ENCODE measurements around the gene MBD5.

GRCh38 chr2:148451046-148451445 lies 430.2 kb downstream of the MBD5 start:
- TF ChIP-seq RCOR1 (IDR thresholded peaks at IDR 0.05; ENCODE audit: insufficient replicate concordance, low read length) (no peak), CTCF (conservative IDR thresholded peaks at IDR 0.05; ENCODE audit: low read depth, low read length) (no peak), MAZ (IDR thresholded peaks at IDR 0.05; ENCODE audit: borderline replicate concordance, low read depth, low read length) (no peak), RFX5 (IDR thresholded peaks at IDR 0.05; ENCODE audit: low read depth, low read length) (no peak)
- TF ChIP-seq, protein P1, sequence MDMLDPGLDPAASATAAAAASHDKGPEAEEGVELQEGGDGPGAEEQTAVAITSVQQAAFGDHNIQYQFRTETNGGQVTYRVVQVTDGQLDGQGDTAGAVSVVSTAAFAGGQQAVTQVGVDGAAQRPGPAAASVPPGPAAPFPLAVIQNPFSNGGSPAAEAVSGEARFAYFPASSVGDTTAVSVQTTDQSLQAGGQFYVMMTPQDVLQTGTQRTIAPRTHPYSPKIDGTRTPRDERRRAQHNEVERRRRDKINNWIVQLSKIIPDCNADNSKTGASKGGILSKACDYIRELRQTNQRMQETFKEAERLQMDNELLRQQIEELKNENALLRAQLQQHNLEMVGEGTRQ (IDR thresholded peaks at IDR 0.05; ENCODE audit: low read depth, low read length): no peak

Data from IMR-90 (cell line).